Fibroblast of skin of abdomen (primary cell): ENCODE data around the gene MNT.

Experiments
- DNase-seq: peaks from one replicate; pipeline ENCODE4 v3.0.0-alpha.2; 2013

Gene MNT

GRCh38 chr17:2395258-2396181 lies 5.3 kb downstream of the MNT start:
- peak; percentile 17 for DNase-seq

GRCh38 chr17:2394775-2395201 lies 6.1 kb downstream of the MNT start:
- no peak for DNase-seq

GRCh38 chr17:2393954-2394749 lies 6.7 kb downstream of the MNT start:
- no peak for DNase-seq

GRCh38 chr17:2393174-2393953 lies 7.5 kb downstream of the MNT start:
- peak; percentile 89 for DNase-seq

- DNase-seq: peak; percentile 96
These were observed 8.3 kb downstream of the MNT start for GRCh38 chr17:2392252-2393173.

GRCh38 chr17:2391597-2392251 lies 9.1 kb downstream of the MNT start:
- no peak for DNase-seq

- DNase-seq: no peak
These were observed 10.5 kb downstream of the MNT start for GRCh38 chr17:2390199-2390836.

- DNase-seq: no peak
These were observed 12.2 kb downstream of the MNT start for GRCh38 chr17:2388683-2389055.

GRCh38 chr17:2388020-2388682 lies 12.7 kb downstream of the MNT start:
- no peak for DNase-seq

GRCh38 chr17:2387086-2388019 lies 13.5 kb downstream of the MNT start:
- no peak for DNase-seq

- no peak for DNase-seq
These were observed 14.3 kb downstream of the MNT start for GRCh38 chr17:2386400-2387085.

- no peak for DNase-seq
These were observed 15.3 kb downstream of the MNT start for GRCh38 chr17:2385240-2386210.

GRCh38 chr17:2384439-2385127 lies 16.3 kb downstream of the MNT start:
- DNase-seq: no peak

- no peak for DNase-seq
These were observed 17.2 kb downstream of the MNT start for GRCh38 chr17:2383628-2384167.

GRCh38 chr17:2380950-2381649 lies 19.8 kb downstream of the MNT start:
- no peak for DNase-seq
